ENCODE data around the gene ATP2C1.

DNA sequence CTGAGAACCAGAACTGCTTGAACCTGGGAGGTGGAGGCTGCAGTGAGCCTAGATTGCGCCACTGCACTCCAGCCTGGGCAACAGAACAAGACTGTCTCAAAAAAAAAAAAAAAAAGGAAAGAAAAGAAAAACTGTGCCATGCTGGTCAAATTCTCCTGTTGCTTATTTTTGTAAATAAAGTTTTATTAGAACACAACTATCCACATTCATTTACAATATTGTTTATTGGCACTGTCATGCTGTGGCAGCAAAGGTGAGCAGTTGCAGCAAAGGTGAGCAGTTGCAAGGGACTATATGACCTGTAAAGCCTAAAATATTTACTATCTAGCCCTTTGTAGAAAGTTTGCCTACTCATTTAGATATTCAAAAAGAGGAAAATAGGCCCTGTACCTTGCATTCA lies 114.4 kb downstream of the ATP2C1 start:
- TF ChIP-seq, protein P1, sequence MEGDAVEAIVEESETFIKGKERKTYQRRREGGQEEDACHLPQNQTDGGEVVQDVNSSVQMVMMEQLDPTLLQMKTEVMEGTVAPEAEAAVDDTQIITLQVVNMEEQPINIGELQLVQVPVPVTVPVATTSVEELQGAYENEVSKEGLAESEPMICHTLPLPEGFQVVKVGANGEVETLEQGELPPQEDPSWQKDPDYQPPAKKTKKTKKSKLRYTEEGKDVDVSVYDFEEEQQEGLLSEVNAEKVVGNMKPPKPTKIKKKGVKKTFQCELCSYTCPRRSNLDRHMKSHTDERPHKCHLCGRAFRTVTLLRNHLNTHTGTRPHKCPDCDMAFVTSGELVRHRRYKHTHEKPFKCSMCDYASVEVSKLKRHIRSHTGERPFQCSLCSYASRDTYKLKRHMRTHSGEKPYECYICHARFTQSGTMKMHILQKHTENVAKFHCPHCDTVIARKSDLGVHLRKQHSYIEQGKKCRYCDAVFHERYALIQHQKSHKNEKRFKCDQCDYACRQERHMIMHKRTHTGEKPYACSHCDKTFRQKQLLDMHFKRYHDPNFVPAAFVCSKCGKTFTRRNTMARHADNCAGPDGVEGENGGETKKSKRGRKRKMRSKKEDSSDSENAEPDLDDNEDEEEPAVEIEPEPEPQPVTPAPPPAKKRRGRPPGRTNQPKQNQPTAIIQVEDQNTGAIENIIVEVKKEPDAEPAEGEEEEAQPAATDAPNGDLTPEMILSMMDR (IDR thresholded peaks at IDR 0.05; ENCODE audit: low read depth, low read length), result no peak
- TF ChIP-seq, protein P2, sequence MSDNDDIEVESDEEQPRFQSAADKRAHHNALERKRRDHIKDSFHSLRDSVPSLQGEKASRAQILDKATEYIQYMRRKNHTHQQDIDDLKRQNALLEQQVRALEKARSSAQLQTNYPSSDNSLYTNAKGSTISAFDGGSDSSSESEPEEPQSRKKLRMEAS (IDR thresholded peaks at IDR 0.05; ENCODE audit: low read depth, low read length), result no peak
- TF ChIP-seq POLR2A (IDR thresholded peaks at IDR 0.05; ENCODE audit: extremely low read depth, insufficient read length) (no peak), MYC (IDR thresholded peaks at IDR 0.05; ENCODE audit: low read depth, low read length) (no peak)

All from NB4 (cell line).